OCI-LY3 (cell line): Measurements from ENCODE around the gene TMEFF2.

Experiments used
- H2AFZ ChIP-seq: fragments of 200-600, 300-600 bp; shearing (Covaris generic); 2 replicates; pipeline ENCODE4 v1.6.0; 2014; ENCODE audit warnings: antibody characterized with exemption, low read depth, low read length
- H3K27ac ChIP-seq: fragments of 200-600, 300-600 bp; sonication (generic); 2 replicates; pipeline ENCODE4 v1.5.1; 2014; ENCODE audit warnings: mild to moderate bottlenecking, low read length, moderate library complexity, mixed read lengths
- H3K27me3 ChIP-seq: fragments of 200-600, 300-600 bp; sonication (generic); 2 replicates; pipeline ENCODE4 v1.6.1; 2014; ENCODE audit warnings: low read depth, low read length, mixed read lengths
- H3K36me3 ChIP-seq: fragments of 200-600, 300-600 bp; sonication (generic); replicated peaks from 2 replicates; pipeline ENCODE3; 2014; ENCODE audit warnings: low read depth, low read length, mixed read lengths
- H3K4me1 ChIP-seq: fragments of 300-600, 200-600 bp; sonication (generic); 2 replicates; pipeline ENCODE4 v1.6.1; 2014; ENCODE audit warnings: low read length, mixed read lengths
- H3K4me2 ChIP-seq: fragments of 200-600, 300-600 bp; sonication (generic); 2 replicates; pipeline ENCODE4 v1.6.1; 2014; ENCODE audit warnings: low read length, mixed read lengths
- H3K4me3 ChIP-seq: fragments of 300-600, 200-600 bp; sonication (generic); 2 replicates; pipeline ENCODE4 v1.5.1; 2014; ENCODE audit warnings: antibody characterized with exemption, mild to moderate bottlenecking, low read length, moderate library complexity
- H3K79me2 ChIP-seq: fragments of 300-600, 200-600 bp; shearing (Covaris generic); 2 replicates; pipeline ENCODE4 v1.6.1; 2014; ENCODE audit warnings: mild to moderate bottlenecking, low read length, mixed read lengths
- H3K9ac ChIP-seq: fragments of 300-600, 200-600 bp; shearing (Covaris generic); 2 replicates; pipeline ENCODE4 v1.6.0; 2014; ENCODE audit warnings: mild to moderate bottlenecking, low read length, moderate library complexity
- H3K9me3 ChIP-seq: fragments of 200-600, 300-600 bp; shearing (Covaris generic); 2 replicates; pipeline ENCODE4 v1.6.1; 2014; ENCODE audit warnings: low read length, mixed read lengths; ENCODE audit not compliant: insufficient read depth
- H4K20me1 ChIP-seq: fragments of 200-600, 300-600 bp; sonication (generic); 2 replicates; pipeline ENCODE4 v1.6.1; 2016; ENCODE audit warnings: low read length, mixed read lengths; ENCODE audit not compliant: insufficient read depth
- EZH2phosphoT487 ChIP-seq: fragments of 200-600 bp; shearing (Covaris generic); IDR thresholded peaks from 2 replicates; pipeline ENCODE4 v1.6.1; 2018; ENCODE audit warnings: antibody characterized with exemption, mixed run types, low read depth
- TF ChIP-seq, protein P1 (sequence below): fragments of 200-600, 300-600 bp; sonication (generic); IDR thresholded peaks from 2 replicates; pipeline ENCODE4 v1.5.1; 2014; ENCODE audit warnings: antibody characterized with exemption, low read length, low read depth

TMEFF2 gene

DNA sequence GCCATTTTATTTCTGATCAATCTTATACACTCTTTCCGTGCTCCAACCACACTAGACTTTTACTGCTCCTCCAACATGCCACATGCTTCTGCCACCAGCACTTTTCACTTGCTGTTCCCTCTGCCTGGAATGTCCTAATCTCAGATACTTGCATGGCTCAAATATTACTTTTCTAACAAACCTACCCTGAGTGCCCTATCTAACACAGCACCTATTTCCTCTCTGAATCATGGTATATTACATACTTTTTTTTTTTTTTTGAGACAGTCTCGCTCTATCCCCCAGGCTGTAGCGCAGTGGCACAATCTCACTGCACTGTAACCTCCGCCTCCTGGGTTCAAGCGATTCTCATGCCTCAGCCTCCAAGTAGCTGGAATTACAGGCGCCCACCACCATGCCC is 181.5 kb downstream of the TMEFF2 start:
- Histone ChIP-seq H4K20me1 (no peaks in the 10 kb centered on the region), H3K9me3 (no peaks in the 10 kb centered on the region), H3K27ac (no peak overlapping the region), H3K9ac (no peak overlapping the region), H3K4me1 (no peaks in the 10 kb centered on the region), H3K27me3 (peaks cover 3% of the 10 kb centered on the region; the same call in 1 of the 2 replicates), H3K79me2 (no peaks in the 10 kb centered on the region), H3K4me2 (no peak overlapping the region), H2AFZ (no peak overlapping the region), H3K36me3 (no peaks in the 10 kb centered on the region), H3K4me3 (no peak overlapping the region)
- TF ChIP-seq EZH2phosphoT487, result no peak
- TF ChIP-seq, protein P1, sequence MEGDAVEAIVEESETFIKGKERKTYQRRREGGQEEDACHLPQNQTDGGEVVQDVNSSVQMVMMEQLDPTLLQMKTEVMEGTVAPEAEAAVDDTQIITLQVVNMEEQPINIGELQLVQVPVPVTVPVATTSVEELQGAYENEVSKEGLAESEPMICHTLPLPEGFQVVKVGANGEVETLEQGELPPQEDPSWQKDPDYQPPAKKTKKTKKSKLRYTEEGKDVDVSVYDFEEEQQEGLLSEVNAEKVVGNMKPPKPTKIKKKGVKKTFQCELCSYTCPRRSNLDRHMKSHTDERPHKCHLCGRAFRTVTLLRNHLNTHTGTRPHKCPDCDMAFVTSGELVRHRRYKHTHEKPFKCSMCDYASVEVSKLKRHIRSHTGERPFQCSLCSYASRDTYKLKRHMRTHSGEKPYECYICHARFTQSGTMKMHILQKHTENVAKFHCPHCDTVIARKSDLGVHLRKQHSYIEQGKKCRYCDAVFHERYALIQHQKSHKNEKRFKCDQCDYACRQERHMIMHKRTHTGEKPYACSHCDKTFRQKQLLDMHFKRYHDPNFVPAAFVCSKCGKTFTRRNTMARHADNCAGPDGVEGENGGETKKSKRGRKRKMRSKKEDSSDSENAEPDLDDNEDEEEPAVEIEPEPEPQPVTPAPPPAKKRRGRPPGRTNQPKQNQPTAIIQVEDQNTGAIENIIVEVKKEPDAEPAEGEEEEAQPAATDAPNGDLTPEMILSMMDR, result no peak

DNA sequence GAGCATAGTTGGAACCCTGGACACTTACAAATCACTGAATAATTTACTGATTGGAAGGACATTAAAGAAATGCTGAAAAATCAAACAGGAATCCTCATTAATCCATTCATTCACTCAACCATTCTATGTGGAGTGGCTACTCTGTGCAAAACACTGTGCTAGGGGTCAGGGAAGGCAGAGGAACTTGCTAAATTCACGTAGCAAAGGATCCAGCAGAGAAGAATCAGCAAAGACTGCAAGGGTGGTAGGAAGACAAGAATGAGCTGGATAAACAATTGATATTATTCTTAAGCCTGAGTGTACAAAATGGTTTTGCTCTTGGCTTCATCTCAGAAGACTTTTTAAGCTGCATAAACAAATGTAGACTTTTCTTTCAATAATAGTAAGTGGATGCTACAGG is 183.5 kb downstream of the TMEFF2 start:
- no peak overlapping the region for H3K4me2 ChIP-seq
- no peak overlapping the region for H3K9ac ChIP-seq
- H3K9me3 ChIP-seq, result no peaks in the 10 kb centered on the region
- peaks cover 8% of the 10 kb centered on the region; the same call in 1 of the 2 replicates for H3K4me1 ChIP-seq
- H4K20me1 ChIP-seq, result no peaks in the 10 kb centered on the region
- H3K36me3 ChIP-seq, result no peaks in the 10 kb centered on the region
- H3K27ac ChIP-seq, result no peak overlapping the region
- H3K4me3 ChIP-seq, result no peak overlapping the region
- peaks cover 3% of the 10 kb centered on the region; the same call in 1 of the 2 replicates for H3K27me3 ChIP-seq
- no peaks in the 10 kb centered on the region for H3K79me2 ChIP-seq
- no peak for TF ChIP-seq EZH2phosphoT487
- TF ChIP-seq, protein P1, result no peak
- H2AFZ ChIP-seq, result no peak overlapping the region

DNA sequence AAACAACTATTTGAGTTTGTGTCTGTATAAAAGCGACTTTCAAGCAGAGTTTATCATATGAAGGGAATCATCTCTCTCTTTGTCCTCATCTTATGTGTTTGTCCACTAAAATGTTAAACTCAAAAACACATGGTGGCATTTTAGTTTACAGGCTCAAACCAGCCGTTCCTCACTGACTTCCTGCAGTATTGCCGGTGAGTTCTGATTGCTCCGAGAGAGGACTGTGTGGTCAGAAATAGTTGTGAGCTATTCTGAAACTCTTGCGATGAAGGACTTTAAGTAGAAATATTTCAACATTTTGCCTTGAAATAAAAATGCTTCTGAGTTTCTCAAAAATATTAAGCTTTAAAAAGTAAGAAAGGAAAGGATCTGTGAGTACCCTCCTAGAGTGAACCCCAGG is 184.7 kb downstream of the TMEFF2 start:
- no peak overlapping the region for H2AFZ ChIP-seq
- H3K9me3 ChIP-seq, result no peaks in the 10 kb centered on the region
- H3K4me3 ChIP-seq, result no peak overlapping the region
- no peaks in the 10 kb centered on the region for H3K79me2 ChIP-seq
- no peak overlapping the region for H3K9ac ChIP-seq
- no peak overlapping the region for H3K4me2 ChIP-seq
- no peak overlapping the region for H3K27ac ChIP-seq
- TF ChIP-seq, protein P1, result no peak
- no peak for TF ChIP-seq EZH2phosphoT487
- no peaks in the 10 kb centered on the region for H4K20me1 ChIP-seq
- no peaks in the 10 kb centered on the region for H3K36me3 ChIP-seq
- peaks cover 3% of the 10 kb centered on the region; the same call in 1 of the 2 replicates for H3K27me3 ChIP-seq
- H3K4me1 ChIP-seq, result peaks cover 19% of the 10 kb centered on the region

DNA sequence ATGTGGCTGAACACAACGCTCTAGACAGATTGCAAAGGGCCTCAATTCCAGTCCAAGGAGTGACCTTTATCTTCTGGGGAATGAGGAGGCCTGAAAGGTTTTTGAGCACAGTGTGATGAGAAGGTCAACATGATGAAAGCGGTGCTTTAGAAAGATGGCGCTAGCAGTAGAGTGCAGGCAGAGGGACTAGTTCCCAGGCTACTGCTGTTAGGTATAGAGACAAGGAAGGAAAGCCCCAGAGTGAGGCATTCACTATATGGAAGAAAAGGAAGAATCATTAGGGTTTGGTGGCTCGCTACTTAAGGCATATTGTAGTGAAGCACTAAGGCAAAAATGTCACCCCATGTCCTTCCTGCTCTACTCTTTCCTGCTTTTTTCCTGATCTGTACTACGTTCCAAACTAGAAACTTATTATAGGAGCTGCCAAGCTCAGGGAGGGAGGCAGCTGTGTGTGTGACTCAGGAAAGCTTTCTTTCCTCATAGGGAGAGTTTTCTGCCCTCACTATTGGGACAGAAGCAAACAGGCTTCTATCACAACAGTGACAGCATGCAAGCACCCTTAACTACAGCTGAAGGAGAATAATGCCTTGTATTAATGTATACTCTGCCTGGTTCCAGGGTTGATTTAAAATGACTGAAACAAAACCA is 187.0 kb downstream of the TMEFF2 start:
- H3K27ac ChIP-seq, result no peak overlapping the region
- no peak overlapping the region for H3K4me3 ChIP-seq
- no peak overlapping the region for H3K4me2 ChIP-seq

More for the DNA sequence above, 187.0 kb downstream of the TMEFF2 start:
- Histone ChIP-seq H3K9me3 (no peaks in the 10 kb centered on the region), H3K9ac (no peak overlapping the region), H3K4me1 (peaks cover 32% of the 10 kb centered on the region), H3K79me2 (no peaks in the 10 kb centered on the region), H2AFZ (no peak overlapping the region), H3K36me3 (no peaks in the 10 kb centered on the region), H3K27me3 (peaks cover 3% of the 10 kb centered on the region; the same call in 1 of the 2 replicates), H4K20me1 (no peaks in the 10 kb centered on the region)
- no peak for TF ChIP-seq EZH2phosphoT487
